ENCODE data around the gene ELMO1. TPM values are rescaled to one million over a fixed set of nuclear protein-coding genes. Genes with fewer than 3 reads are reported as not detected.

Gene ELMO1
- total RNA-seq, 1 experiment from 2014 or later, result 7.8 TPM

- no peak overlapping the region for H3K4me2 ChIP-seq (ENCODE audit: insufficient read depth, insufficient read length, low read length)
- no peak overlapping the region for H3T11ph ChIP-seq (ENCODE audit: low read length)
- no peaks in the 10 kb centered on the region for H3K4me1 ChIP-seq (ENCODE audit: insufficient read depth, low read length)
- H2BK12ac ChIP-seq (ENCODE audit: insufficient read length, low read depth, low read length), result no peak overlapping the region
- H2AK5ac ChIP-seq (ENCODE audit: insufficient read length, low read length), result no peak overlapping the region
- Mint-ChIP-seq H3K27me3 (ENCODE audit: low read depth) (no peaks in the 10 kb centered on the region; the same call in 1 of the 2 replicates), H3K9me3 (no peaks in the 10 kb centered on the region), H3K4me1 (peaks cover 2 to 3% of the 10 kb centered on the region in 2 experiments), H3K27ac (no peak overlapping the region), H3K4me3 (no peak overlapping the region), H3K36me3 (ENCODE audit: insufficient read depth in 1 of 3, low read depth in 3 of 3) (no peaks in the 10 kb centered on the region; a peak in 1 of 7 replicates)
- H4K5ac ChIP-seq (ENCODE audit: insufficient read length, low read depth, low read length), result no peak overlapping the region
- H2BK5ac ChIP-seq (ENCODE audit: insufficient read length, low read length), result no peak overlapping the region
- DNase-seq, result no peak
- H3K79me2 ChIP-seq (ENCODE audit: insufficient read depth, low read length), result no peaks in the 10 kb centered on the region
- no peaks in the 10 kb centered on the region for H3K9me3 ChIP-seq (ENCODE audit: control insufficient read depth, low read depth, low read length)
- no peak overlapping the region for H3K4ac ChIP-seq (ENCODE audit: low read depth, low read length)
- H3K23ac ChIP-seq (ENCODE audit: insufficient read length, low read depth, low read length), result no peak overlapping the region
- H3K18ac ChIP-seq (ENCODE audit: insufficient read length, low read depth, low read length), result no peak overlapping the region
- no peak overlapping the region for H2AFZ ChIP-seq (ENCODE audit: low read length)
- no peak for TF ChIP-seq CTCF (conservative IDR thresholded peaks at IDR 0.05)
- no CpG with 5 or more reads among the region's 2 CpGs for WGBS (ENCODE audit: extremely low coverage, insufficient read length, low lambda C conversion rate)
- H3K14ac ChIP-seq (ENCODE audit: insufficient read depth, low read length), result no peak overlapping the region
- no peak overlapping the region for H4K91ac ChIP-seq (ENCODE audit: insufficient read length, low read depth, low read length)
- H3K79me1 ChIP-seq (ENCODE audit: insufficient read depth, low read depth, low read length, poor library complexity, severe bottlenecking), result no peaks in the 10 kb centered on the region
- H3K9ac ChIP-seq (ENCODE audit: extremely low read depth, insufficient read length, low read length), result no peak overlapping the region
- H2BK20ac ChIP-seq (ENCODE audit: low read depth, low read length, poor library complexity, severe bottlenecking), result no peak overlapping the region
- no peaks in the 10 kb centered on the region for H4K20me1 ChIP-seq (ENCODE audit: control insufficient read depth, insufficient read depth, insufficient read length)
- H4K8ac ChIP-seq (replicated peaks; ENCODE audit: insufficient read length, low read depth, low read length), result no peak overlapping the region
- no peaks in the 10 kb centered on the region for H3K23me2 ChIP-seq (ENCODE audit: insufficient read length, low read depth, low read length, poor library complexity, severe bottlenecking)
- H3K27ac ChIP-seq (ENCODE audit: insufficient read length, low read depth, low read length), result no peak overlapping the region
- no peak overlapping the region for H2BK15ac ChIP-seq (ENCODE audit: low read depth, low read length)
- H3K56ac ChIP-seq (ENCODE audit: insufficient read length, low read depth, low read length), result no peak overlapping the region
- H3K27me3 ChIP-seq (ENCODE audit: insufficient read depth, low read length), result no peaks in the 10 kb centered on the region
- H2BK120ac ChIP-seq (ENCODE audit: low read depth, low read length, poor library complexity, severe bottlenecking), result no peak overlapping the region
These were observed 429.7 kb downstream of the ELMO1 start for GRCh38 chr7:37018954-37019353.
